Stimulated activated CD8-positive, alpha-beta memory T cell treated with anti-CD3 and anti-CD28 coated beads, Interleukin-2, amount 100 ng/mL, for 1 hour (primary cell): ENCODE data around the gene SNX17.
"Not testable (repeated sequence)": the region's sequence is repeated elsewhere in the genome, so short reads cannot be mapped to it uniquely, and the experiment has no call there.

ENCODE experiments used
- DNase-seq, 2 donors: peaks; one replicate each; pipeline ENCODE4 v3.0.0-alpha.2; 2020; ENCODE audit warnings: low read depth in 2 of 2

Gene SNX17, protein sequence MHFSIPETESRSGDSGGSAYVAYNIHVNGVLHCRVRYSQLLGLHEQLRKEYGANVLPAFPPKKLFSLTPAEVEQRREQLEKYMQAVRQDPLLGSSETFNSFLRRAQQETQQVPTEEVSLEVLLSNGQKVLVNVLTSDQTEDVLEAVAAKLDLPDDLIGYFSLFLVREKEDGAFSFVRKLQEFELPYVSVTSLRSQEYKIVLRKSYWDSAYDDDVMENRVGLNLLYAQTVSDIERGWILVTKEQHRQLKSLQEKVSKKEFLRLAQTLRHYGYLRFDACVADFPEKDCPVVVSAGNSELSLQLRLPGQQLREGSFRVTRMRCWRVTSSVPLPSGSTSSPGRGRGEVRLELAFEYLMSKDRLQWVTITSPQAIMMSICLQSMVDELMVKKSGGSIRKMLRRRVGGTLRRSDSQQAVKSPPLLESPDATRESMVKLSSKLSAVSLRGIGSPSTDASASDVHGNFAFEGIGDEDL

DNA sequence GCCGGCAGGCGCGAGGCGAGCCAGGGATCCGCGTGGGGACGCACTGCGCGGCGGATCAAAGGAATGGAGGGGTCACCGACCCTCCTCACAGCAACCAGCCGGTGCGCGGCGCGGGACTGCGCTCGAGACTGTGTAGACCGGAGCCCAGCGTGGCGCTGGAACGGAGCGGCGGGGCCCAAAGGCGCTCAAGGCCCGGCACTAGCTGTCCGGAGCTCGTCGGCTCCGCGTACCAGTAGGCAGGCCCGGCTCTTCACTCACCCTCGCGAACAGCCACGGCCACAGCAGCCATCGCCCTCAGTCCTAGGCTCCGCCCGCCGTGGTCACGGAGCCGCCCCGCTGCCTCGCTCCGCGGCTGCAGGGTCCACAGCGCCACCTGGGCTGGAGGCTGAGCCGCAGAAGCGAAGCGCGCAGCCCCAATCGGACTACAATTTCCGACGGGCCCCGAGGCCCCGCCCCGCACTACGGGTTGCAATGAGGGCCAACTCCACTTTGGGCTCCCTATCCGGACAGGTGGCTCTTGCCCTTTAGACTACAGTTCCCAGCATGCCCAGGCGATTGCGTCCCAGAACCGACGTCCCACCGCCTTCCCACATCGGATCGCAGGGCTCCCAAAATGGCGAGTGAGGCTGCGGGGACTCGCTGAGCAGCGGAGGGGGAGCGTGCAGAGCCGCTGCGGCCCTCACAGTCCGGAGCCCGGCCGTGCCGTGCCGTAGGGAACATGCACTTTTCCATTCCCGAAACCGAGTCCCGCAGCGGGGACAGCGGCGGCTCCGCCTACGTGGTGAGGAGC, at the start of gene SNX17, which contains the start of gene EIF2B4:
SNX17 (plus strand) TSS at position 591 of the 790 bp plus-strand sequence; CDS start at position 719, 128 bp downstream.
EIF2B4 (minus strand) TSS at position 313 of the 790 bp plus-strand sequence; CDS start at position 289, 24 bp downstream.
- peak; percentile 98 to 99 for DNase-seq

DNA sequence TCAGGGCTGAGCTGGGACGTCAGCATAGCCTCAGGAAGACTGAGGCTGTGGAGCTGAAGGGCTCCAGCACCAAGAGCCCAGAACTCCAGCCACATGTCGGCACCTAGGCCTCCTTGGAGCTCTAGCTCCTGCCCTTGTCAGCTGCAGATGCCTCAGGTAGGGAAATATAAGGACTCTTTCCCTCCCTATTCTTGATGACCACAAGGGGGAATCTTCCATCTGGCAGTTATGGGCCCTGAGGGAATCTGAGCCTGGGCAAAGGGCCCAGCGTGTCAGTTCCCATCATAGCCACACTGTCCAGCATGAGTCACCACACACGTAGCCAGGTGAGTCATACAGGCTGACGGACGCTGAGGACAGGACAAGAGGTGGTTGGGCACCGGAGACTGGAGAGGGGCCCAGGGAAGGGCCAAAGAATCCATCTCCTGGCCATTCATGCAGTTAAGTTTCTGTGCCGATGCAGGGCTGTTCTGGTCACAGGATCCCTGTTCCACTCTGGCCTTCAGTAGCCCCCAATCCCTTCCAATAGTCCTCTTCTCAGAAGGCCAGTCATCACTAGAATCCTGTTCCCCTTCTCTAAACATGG, 49.4 kb upstream of the SNX17 start:
- no peak for DNase-seq

DNA sequence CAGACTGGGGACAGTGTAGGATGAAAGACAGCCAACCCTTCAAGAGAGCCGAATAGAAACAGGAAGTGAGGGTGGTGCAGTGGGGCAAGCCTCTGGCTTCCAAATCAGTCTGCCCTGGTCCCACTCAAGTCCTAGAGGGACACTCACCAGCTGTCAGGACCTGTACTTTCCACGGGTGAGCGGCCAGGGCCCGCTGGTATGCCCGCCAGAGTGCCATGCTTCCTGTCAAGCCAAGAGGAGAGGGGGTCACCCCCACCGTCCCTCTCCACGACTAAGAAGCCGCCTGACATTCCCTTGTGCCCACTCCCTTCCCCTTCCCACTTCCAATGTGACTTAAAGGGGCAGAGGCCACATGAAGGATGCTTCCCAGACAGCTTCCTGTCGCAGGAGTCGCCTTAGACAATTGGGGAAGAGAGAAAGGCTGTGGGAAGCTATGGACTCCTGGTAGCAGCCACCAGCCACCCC, 48.1 kb upstream of the SNX17 start:
- no peak for DNase-seq

DNA sequence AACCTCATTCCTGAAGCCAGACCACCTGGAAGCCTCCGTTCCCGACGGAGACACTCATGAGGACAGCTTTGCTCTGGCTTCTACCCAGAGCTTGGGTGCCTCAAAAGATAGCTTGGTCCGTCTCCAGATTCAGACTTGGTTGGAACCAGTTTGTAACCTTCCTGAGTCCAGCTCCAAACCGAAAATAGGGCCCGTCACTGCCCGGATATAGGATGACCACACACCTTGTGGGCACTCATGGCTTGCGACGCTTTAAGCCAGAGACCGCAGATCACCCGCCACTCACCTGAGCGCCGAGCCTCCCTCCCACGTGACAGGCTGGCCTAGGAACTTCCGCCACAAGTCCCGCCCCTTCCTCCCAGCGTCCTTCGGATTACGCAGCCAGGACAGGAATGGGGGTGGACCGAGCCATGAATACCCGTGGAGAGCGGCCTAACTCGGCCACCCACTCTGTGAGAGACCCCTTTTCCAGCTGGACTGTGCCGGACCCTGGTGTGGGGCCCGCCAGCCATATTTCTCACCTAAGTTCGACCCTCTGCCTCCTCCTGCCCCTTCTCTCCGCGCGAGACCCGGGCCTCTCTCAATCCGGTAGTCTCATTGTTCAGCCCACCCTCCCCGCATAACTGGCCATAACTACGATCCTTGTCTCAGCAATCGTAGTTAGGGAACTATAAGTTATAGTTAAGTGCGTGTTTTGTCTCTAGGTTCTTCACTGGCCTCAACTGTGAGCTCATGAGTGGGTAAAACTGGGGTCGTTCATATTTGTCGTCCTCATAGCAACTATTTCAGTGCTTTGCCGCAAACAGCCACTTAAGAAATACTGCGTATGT, 47.4 kb upstream of the SNX17 start, which contains the start of gene MPV17:
MPV17 (minus strand) TSS at position 332 of the 830 bp plus-strand sequence. CDS start 580 bp downstream, outside the sequence.
- DNase-seq, result peak; percentile 69 to 72

DNA sequence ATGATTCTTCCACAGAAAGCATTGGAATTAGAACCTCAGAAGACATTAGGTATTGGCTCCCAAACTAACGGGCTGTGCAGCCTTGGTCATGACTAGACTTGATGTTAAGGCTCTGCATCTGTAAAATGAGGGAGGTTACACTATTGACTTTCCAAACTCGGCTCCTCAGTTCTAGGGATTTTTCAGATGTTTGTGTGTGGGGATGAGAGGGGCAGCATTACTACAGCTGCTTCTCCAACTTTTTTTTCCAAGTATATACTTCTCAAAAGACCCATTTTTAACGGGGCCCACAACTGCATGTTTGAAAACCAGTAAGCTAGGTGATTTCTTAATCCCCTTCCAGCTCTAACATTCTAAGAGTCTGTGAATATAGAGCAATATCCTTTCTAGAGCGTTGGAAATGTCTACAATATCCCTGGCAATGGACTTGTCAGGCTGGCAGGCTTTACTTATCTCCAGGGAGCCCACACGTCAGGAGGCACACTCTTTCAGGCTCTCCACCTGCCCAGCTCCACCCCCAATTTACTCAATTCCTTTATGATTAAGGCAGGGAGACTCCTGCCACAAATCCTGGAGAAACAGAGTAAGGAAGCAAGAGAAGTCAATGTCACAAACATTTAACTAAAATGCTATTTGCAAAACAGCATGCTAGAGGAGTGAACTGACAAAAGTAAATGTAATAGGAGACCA, 46.7 kb upstream of the SNX17 start:
- no peak for DNase-seq

DNA sequence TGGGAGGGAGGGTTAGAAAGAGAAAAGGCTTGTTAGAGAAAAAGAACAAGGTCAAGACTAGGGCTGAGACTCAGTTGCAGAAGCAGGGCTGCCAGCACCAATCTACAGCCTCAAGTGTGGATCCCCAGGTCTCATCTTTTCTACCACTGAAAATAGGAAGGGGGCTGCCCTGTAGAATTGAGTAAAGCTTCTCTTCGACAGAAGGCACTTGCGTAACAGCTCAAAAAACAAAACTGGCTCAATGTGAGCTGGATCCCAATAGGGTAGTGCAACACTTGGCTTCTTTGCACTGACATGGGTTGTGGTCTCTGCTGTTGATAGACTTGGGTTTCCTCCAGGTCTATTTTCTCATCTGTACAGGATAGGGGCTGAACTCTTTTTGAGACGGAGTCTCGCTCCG, 45.7 kb upstream of the SNX17 start:
- no peak for DNase-seq

DNA sequence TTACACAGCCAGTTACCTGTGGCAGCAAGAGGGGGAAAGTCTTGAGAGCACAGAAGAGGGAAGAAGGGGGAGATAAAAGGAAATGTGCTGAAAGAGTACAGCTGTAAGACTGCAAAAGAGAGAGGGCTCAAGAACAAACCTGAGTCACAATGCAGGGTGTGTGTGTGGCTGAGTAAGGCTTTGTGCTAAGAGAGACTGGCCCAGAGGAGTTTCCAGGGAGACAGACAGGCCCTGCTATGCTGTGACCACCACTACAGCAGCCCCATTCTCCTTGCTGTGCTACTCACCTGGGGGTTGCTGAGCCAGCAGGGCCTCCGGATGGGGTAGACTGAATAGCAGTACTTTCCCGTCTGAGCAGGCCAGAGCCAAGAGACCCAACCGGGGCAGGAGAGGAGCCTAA, 35.1 kb upstream of the SNX17 start:
- no peak for DNase-seq

DNA sequence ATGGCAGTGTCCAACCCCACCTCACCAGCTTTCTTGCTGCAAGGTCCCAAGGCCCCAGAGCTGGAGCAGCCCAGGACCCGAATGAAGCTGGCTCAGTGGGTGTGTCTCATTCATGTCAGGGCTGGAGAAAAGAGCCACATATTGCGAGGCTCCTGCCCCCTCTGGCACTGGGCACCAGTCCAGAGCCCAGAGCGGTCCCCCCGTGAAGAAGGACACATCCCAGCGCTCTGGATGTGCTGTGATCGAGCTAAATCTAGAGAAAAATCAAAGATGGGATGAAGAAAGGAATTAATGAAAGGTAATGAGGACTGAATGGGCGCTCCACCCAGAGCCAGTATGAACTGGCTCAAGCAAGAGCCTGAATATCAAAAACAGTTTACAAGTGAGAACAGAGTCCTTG, 34.2 kb upstream of the SNX17 start:
- DNase-seq, result no peak

DNA sequence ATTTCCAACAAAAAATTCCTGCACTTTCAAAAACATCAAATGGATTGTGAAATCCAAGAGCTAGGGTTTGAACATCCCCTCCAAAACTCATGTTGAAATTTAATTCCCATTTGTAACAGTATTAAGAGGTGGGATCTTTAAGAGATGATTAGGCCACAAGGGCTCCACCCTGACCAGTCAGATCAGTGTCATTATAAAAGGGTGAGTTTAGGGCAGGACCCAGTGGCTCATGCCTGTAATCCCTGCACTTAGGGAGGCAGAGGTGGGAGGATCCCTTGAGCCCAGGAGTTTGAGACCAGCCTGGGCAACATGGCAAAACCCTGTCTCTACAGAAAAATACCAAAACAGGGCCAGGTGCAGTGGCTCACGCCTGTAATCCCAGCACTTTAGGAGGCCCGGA, 22.8 kb upstream of the SNX17 start:
- no peak for DNase-seq

DNA sequence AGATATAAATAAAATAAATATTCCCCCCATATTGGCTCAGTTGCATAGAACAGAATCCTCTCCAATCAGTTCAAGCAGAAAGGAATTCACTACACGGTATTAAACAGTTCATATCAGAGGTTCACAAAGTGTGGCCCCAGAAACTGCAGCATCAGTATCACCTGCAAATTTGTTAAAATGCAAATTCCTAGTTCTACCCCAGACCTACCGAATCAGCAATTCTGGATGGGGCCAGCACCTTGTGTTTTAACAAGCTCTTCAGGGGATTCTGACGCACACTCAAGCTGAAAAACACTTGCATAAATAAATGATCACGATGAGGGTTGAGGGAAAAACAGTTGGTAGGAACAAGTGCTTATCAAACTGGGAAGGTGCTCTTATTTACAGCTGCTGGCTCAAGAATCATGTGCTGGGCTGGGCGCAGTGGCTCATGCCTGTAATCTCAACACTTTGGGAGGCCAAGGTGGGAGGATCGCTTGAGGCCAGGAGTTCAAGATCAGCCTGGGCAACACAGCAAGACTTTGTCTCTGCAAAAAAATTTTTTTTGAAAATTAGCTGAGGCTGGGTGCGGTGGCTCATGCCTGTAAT, 20.2 kb upstream of the SNX17 start:
- DNase-seq, result no peak

DNA sequence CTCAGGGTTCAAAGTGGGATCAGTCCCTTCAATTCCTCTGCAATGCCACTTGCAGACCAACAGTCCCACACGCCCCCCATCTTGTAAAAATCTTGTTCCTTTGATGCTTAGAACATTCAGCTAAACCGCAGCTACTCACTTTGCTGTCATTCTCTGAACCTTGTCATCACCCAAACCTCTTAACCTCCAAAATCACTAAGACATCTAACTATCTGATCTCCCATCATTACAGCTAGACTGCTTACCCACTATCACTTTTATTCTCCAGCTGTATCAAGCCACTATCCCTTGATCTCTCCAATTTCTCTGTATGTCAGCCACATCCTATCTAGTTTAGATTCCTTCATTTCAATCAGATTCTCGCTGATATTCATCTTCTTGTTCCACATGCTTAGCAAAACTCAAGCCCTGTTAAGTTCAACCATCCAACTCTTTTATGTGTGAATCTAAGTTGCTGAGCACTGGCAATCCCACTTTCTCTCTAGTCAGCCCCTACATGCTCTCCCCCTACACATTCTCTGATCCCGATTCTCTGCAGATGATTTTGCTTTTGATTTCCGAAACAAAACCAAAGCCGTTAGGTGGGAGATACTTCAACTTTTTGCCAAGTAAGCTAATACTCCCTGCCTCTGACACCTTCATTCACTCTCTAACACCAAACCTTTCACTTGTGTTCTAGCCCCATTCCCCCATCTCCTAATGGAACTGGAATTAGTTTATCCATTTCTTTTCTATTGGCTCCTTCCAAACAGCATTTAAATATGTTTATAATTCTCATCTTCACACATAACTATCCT, 18.4 kb upstream of the SNX17 start:
- DNase-seq, result no peak

DNA sequence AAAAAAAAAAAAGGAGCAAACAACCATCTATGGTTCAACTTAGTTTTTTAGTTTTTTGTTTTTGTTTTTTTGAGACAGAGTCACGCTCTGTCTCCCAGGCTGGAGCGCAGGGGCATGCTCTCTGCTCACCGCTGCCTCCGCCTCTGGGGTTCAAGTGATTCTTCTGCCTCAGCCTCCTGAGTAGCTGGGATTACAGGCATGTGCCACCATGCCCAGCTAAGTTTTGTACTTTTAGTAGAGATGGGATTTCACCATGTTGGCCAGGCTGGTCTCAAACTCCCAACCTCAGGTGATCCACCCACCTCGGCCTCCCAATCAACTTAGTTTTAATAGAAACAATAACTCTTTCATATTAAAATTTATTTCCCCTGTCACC, 17.0 kb upstream of the SNX17 start:
- DNase-seq, result not testable (repeated sequence)

DNA sequence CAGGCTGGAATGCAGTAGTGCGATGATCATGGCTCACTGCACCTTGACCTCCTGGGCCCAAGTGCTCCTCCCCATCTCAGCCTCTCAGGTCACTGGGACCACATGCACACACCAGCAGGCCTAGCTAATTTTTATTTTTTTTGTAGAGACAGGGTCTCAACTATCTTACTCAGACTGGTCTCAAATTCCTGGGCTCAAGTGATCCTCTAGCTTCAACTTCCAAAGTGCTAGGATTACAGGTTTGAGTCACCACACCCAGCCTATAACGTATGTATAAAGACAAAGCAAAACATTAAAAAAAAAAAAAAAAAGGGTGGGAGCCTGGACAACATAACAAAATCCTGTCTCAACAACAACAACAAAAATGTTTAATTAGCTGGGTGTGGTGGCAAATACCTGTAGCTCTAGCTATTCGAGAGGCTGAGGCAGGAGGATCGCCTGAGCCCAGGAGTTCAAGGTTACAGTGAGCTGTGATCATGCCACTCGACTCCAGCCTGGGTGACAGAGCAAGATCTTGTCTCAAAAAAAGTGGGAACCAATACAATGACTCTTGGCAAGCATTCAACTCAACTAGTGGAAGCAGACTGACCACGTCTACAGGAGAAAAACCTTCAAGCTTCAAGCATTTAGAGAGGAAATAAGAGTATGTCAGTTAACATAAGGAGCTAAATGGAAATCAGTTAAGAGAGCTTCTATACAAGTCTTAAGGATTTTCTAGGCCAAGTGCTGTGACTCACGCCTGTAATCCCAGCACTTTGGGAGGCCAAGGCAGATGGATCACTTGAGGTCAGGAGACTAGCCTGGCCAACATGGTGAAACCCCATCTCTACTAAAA, 16.4 kb upstream of the SNX17 start:
- no peak for DNase-seq

DNA sequence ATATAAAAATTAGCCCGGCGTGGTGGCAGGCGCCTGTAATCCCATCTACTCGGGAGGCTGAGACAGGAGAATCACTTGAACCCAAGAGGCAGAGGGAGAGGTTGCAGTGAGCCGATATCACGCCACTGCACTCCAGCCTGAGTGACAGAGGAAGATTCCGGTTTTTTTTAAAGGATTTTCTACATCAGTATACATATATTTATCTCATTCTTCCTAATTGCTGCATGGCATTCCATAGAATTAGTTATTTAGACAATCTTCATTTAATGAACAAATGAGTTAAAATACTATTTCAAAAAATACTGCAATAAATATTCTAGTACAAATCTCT, 15.9 kb upstream of the SNX17 start:
- no peak for DNase-seq

DNA sequence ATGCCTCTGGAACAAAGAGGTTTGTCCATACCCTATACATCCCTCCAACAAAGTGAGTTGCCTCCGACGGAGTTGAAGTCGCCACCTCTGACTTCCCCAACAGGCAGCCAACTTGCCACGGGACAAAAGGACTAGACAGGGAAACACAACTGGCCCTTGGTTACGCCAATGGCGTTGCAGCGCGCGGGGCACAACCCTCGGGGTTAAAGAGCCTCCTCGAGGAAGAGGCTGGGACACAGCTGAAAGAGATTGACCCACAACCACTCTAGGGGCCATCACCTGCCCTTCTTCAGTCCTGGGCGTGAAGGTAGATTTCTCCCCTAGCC, 14.4 kb upstream of the SNX17 start:
- DNase-seq, result no peak

DNA sequence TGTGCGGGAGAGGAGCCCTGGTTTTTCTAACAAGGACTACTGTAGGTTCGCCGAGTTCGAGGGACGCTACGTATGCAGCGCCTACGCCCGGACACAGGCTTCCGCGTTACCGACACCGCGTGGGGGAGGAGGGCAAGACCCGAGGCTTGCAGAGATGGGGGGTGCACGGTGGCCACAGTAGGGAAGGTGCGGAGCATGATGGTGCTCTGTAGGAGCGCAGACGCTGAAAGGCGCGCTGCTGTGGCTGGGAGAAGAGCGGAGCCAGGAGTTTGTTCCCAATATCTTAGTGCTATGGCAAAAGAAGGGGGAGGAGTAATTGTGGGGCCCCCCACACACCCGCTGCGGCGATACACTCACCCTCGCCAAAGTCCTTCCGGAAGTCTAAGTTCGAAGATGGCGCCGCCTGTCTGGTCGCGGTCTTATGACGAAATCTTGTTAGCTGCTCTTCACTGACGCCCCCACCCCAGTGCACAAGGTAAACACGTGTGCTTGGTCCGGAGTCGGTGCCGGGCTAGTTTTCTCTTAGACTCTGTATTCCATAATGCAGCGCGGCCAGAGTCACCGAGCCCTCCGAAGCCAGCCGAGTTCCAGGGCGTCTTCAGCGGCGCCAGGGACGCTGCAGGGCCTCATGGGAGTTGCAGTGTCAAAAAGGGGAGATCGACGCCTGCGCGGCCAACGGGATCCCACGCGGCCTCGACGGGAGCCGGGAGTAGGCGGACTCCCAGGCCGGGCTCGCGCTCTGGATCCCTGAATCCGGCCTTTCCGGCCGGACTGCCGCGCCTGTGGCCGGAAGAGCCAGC, 13.8 kb upstream of the SNX17 start, which contains the start of gene GTF3C2:
GTF3C2 (minus strand) TSS at position 383 of the 800 bp plus-strand sequence. CDS start 13,210 bp downstream, outside the sequence.
- peak; percentile 83 to 85 for DNase-seq

DNA sequence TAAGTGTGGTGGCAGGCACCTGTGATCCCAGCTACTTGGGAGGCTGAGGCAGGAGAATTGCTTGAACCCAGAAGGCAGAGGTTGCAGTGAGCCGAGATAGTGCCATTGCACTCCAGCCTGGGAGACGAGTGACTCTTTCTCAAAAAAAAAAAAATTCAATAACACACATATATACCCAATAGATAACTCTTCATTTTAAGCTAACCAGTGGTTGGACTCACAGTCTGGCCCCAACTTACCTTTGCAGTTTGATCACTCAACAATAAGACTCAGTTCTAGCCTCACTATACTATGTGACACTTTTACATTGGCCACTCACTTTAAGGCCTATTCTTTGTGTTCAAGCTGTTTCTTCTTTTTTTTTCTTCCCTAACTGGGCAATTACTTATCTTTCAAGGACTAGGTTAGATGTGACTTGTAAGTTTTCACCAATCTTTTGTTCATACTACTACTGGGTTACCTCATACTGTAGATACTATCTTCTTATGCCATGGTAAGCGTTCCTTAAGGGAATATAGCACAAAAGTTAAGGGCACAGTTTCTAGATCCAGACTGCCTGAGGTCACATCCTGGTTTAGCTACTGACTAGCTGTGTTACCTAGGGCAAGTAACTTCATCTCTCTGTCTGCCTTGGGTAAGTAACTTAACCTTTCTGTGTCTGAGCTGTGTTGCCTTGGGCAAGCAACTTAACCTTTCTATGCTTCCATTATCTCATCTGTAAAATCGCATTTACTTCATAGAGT, 7.6 kb upstream of the SNX17 start:
- DNase-seq, result no peak
